Peyer's patch (tissue), 4 donors: ENCODE results near the gene NLGN1.

ENCODE experiments used
- CTCF ChIP-seq, 6 experiments: fragments of 450-650 bp in 4 of 6; fragments of 200-600 bp in 2 of 6; sonication (generic) in 1 of 6; IDR thresholded peaks; one replicate each; pipeline ENCODE4 v1.5.1; 2017 to 2019; ENCODE audit warnings: antibody characterized with exemption in 6 of 6, mild to moderate bottlenecking in 3 of 6, moderate library complexity in 1 of 6
- POLR2A ChIP-seq, 2 donors: fragments of 450-650 bp; IDR thresholded peaks; one replicate each; pipeline ENCODE4 v1.5.1; 2017; ENCODE audit warnings: antibody characterized with exemption in 2 of 2, mild to moderate bottlenecking in 2 of 2, moderate library complexity in 2 of 2

GRCh38 chr3:174126990-174127758, 729.6 kb downstream of the NLGN1 start:
- no peak for TF ChIP-seq CTCF (IDR thresholded peaks at IDR 0.05)
- TF ChIP-seq POLR2A (IDR thresholded peaks at IDR 0.05): no peak
